Kasumi-1 (cell line): ENCODE measurements around the gene RAB24.
"Not testable (repeated sequence)": the region's sequence is repeated elsewhere in the genome, so short reads cannot be mapped to it uniquely, and the experiment has no call there.

Experiments
- DNase-seq, 2 experiments: peaks; one replicate each; lab custom pipeline; 2025; lab: John Stamatoyannopoulos, UW

The RAB24 gene

GRCh38 chr5:177295924-177296323 is 7.6 kb downstream of the RAB24 start:
- DNase-seq = peak; percentile 11 to 42

- no peak for DNase-seq
Observed at GRCh38 chr5:177294632-177295031, 8.9 kb downstream of the RAB24 start.

- DNase-seq = no peak
Observed at GRCh38 chr5:177293819-177294581, 9.5 kb downstream of the RAB24 start.

GRCh38 chr5:177291735-177292134 is 11.8 kb downstream of the RAB24 start:
- no peak for DNase-seq

GRCh38 chr5:177290816-177291596 is 12.5 kb downstream of the RAB24 start:
- no peak for DNase-seq

- no peak for DNase-seq
Observed at GRCh38 chr5:177288191-177288590, 15.3 kb downstream of the RAB24 start.

GRCh38 chr5:177276886-177277285 is 26.6 kb downstream of the RAB24 start:
- no peak for DNase-seq

- DNase-seq = no peak
Observed at GRCh38 chr5:177275883-177276282, 27.6 kb downstream of the RAB24 start.

GRCh38 chr5:177271113-177271512 is 32.4 kb downstream of the RAB24 start:
- no peak for DNase-seq

GRCh38 chr5:177270653-177271052 is 32.9 kb downstream of the RAB24 start:
- no peak for DNase-seq

- no peak for DNase-seq
Observed at GRCh38 chr5:177269976-177270375, 33.5 kb downstream of the RAB24 start.

- no peak for DNase-seq
Observed at GRCh38 chr5:177269232-177269895, 34.2 kb downstream of the RAB24 start.

GRCh38 chr5:177265395-177265794 is 38.1 kb downstream of the RAB24 start:
- DNase-seq = no peak

GRCh38 chr5:177264178-177264577 is 39.3 kb downstream of the RAB24 start:
- no peak for DNase-seq

- DNase-seq = no peak
Observed at GRCh38 chr5:177261510-177261909, 42.0 kb downstream of the RAB24 start.

GRCh38 chr5:177260961-177261360 is 42.6 kb downstream of the RAB24 start:
- no peak for DNase-seq

- DNase-seq = not testable (repeated sequence)
Observed at GRCh38 chr5:177258711-177259110, 44.8 kb downstream of the RAB24 start.

- DNase-seq = no peak
Observed at GRCh38 chr5:177256296-177256695, 47.2 kb downstream of the RAB24 start.

- no peak for DNase-seq
Observed at GRCh38 chr5:177253252-177253651, 50.3 kb downstream of the RAB24 start.
